GM21515 (cell line): Measurements from ENCODE around the gene JAK1.
"Not testable (repeated sequence)": the region's sequence is repeated elsewhere in the genome, so short reads cannot be mapped to it uniquely, and the experiment has no call there.

Experiments used
- ATAC-seq: cut with Tn5 transposase; IDR thresholded peaks from one replicate; pipeline ENCODE4 v1.9.1; 2021; ENCODE audit not compliant: unreplicated experiment

Gene JAK1

DNA sequence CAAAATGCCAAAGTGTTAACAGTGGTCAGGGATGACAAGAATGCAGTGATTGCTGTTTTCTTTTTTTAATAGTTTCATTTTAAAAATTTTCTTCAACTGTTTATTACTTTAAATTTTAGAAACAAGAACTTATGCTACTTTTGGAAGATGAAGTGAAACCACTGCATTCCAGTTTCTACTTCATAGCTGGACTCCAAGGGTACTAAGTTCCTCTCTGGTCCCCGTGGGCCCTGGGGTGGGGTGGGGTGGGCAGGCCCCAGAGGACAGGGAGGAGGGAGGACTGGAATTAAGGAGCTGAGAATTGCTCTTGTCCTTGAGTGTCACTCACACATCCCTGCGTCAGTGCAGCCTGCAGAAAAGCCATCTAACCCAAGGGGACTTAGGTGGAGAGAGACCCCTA is 124.1 kb downstream of the JAK1 start:
- ATAC-seq: no peak

DNA sequence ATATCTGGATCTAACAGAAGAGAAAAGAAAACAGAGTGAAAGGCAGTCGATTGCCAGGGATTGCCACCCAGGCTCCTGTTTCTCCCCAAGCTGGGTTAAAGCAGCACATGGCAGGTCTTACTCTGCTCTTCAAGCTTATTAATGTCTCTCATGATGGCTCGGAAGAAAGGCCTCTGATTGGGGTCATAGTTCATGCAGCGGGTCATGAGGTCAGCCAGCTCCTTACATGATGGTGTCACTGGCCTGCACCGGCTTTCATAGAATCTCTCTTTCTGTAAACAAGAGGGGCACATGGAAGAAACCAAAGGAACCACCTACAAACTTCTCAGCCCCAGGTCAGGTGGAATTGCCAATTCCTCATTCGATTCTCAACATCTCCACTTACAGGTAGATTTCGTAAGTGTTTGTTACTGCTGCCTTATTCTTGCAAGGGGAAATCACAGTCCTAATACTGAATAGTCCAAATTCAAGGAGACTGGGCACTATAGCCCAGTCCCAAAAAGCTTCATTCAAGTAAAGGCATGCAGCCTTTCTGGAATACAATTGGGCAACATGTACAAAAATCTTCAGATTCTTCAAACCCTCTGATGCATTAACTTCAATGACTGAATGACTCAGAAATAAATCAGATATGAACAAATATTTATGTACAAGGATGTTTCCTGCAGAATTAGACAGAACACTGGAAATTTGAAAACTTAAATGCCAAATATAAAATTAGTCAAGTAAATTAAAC is 124.9 kb downstream of the JAK1 start:
- no peak for ATAC-seq

DNA sequence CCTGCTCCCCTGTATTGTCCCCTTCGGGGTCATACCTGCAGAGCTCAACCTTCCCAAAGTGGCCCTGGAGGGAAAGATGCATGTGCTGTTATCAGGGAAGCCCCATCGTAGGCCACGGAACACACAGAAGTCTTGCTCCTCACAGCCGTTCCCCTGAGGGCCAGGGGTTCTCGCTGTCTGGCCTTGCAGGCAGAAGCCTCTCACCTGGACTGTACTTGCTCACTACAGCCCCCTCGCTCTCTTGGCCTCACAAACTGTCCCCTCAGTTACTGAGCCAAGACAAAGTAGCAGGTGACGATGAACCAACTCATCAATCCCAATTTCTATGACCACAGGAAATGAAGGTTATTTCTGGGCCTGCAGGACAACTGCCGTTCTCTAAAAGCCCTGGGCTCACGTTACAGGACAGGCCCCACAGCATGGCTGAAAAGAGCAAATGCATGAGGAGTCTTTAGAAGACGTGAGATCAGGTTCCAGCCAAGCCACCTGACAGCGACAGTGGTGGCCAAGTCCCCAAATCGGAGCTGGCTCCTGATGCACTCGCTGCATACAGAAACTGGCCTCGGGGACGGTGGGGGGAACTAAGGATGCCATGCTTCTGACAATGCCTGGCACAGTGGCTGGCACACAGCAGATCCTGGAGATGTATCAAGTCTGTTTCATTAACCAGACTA is 126.5 kb downstream of the JAK1 start:
- ATAC-seq: no peak

DNA sequence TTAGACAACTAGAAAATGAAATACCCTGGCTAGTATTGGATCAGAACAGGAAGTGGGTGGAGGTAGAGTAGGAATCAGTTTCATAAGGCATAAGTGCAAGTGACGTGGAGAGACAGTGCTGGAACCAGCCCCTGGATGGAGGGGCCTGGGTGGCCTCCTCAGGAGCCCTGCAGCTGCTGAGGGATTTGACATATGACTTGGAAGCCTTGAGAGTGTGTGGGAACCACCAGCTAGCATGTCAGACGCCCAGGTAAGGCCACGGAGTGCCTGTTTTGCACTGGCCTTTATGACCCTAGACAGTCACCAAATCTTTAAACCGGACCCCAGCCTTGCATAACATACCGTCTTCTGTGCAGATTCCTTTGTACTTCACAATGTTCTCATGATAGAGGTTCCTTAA is 127.1 kb downstream of the JAK1 start:
- no peak for ATAC-seq

- no peak for ATAC-seq
Measured at GRCh38 chr1:64838486-64838885, 127.9 kb downstream of the JAK1 start.

DNA sequence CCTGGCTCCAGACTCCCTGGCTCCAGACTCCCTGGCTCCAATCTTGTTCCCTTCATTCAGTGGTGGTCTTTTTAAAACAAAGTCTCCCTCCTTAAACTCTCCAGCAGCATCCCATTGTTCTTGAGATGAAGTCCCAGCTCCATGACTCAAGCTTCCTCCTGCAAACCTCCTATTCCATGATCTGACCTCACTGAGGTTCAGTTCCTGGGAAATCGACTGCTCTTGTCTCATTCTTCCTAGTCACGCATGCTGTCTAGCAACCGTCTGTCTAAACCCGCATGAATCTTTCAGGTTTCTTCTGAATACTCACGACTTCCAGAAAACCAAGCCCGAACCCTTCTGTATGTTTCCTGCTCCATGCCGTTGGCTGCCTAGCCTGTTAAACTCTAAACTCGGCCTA is 129.5 kb downstream of the JAK1 start:
- no peak for ATAC-seq

GRCh38 chr1:64834734-64835133 is 131.6 kb downstream of the JAK1 start:
- ATAC-seq: no peak

DNA sequence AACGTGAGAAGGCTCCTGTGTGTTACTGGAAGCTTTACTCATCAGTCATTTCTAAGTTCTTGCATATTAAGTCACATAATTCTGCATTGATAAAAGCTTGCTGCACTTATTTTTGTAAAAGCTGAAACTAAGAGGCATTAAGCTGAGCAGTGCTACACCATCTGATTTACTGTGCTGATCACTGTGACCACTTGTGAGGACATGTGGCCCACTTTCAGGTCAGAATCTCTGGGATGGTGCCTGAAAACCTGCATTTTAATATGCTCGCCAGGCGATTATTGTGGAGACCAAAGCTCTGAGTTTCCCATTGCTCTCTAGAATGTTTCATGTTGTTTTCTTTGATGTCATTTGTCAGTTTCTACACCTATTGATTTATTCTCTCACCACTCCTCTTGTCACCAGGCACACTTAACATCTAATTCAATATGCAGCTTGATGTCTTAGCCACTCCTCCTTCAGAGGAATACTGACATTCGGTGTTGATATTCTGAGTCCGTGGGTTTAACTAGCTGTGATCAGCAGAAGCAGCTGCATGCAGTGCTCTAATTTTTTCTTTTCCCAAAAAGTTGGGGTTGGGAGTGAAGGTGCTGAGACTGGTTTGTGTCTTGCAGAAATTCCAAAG is 136.2 kb downstream of the JAK1 start:
- no peak for ATAC-seq

DNA sequence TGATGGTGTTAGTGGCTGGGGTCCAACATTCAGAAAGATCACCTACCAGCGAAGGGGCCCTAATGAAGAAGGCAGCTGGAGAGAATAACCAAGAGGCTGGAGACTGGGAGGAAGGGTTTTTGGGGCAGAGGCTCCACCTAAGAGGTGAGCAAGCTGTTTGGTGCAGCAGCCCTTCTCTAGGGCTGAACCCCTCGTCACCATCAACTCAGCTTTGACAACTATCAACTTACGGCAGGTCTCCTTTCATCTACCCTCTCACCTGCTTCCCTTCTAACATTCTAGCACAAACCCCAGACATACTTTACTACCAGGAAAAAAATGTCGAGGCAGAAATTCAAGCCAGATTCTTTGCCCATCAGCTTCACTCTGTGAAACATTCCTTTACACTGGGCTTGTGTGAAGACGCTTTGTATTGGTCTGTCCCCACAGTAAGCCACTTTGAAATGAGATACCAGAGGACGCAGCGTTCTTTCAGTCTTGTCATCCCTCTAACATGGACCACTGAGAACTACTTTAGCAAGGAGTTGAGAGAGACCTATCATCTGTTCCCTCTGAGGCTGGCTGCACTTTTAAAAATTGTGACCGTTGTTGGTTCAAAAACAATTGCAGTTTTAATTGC is 136.8 kb downstream of the JAK1 start:
- ATAC-seq: no peak

DNA sequence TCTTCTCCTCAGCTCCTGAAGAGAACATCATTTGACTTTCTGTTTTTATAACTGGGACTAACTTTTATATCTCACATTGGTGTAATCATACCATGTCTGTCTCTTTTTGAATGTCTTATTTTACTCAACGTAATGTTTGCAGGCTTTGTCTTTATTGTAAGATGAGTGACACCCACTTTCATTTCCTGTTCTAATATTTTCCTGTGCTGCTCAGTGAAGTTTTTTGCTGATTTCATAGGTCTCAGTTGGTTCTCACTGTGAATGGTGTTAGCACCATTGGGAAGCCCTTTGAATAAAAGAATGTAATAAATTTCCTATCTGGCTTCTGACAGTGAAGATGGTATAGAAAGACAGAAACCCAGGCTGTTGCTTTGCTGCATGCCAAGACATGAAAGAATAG is 137.5 kb downstream of the JAK1 start:
- no peak for ATAC-seq

- ATAC-seq: no peak
Measured at GRCh38 chr1:64826991-64827390, 139.4 kb downstream of the JAK1 start.

DNA sequence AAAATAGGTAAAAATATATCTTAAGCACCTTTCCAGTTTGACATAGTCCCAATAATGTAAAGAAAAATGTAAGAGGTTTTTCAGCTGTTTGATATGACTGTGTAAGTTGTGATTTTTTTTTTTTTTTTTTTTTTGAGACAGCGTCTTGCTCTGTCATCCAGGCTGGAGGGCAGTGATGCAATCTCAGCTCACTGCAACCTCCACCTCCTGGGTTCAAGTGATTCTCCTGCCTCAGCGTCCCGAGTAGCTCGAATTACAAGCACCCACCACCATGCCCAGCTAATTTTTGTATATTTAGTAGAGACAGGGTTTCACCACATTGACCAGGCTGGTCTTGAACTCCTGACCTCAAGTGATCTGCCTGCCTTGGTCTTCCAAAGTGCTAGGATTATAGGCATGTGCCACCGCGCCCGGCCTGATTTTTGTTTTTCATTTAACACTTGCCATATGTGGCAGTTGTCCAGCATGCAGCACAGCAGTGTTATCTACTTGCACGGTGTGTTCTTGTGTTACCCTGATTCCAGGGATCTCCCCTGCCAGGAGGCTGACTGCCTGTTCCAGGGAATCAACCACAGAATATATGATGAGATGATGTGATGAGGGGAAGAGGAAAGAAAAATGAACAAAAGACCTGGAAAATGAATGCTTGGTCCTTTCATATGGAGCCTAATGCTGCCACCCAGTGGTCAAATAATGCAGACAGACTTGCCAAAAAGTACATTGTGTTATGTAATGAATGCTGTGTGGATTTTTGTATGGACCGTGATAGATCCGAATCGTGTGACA is 142.5 kb downstream of the JAK1 start:
- ATAC-seq: no peak

DNA sequence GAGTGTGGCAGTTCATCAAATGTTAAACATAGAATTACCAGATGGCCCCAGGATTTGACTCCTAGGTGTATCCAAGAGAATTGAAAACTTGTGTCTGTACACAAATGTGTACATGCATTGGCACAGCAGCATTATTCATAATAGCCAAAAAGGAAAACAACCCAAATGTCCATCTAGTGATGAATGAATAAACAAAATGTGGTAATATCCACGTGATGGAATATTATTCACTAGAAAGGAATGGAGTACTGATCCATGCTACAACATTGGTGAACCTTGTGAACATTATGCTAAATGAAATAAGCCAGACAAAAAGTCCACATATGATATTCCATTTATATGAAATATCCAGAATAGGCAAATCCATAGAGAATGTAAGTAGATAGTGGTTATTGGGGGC is 143.7 kb downstream of the JAK1 start:
- ATAC-seq: no peak

- ATAC-seq: not testable (repeated sequence)
Measured at GRCh38 chr1:64820572-64820971, 145.8 kb downstream of the JAK1 start.

GRCh38 chr1:64817364-64817763 is 149.0 kb downstream of the JAK1 start:
- ATAC-seq: not testable (repeated sequence)

DNA sequence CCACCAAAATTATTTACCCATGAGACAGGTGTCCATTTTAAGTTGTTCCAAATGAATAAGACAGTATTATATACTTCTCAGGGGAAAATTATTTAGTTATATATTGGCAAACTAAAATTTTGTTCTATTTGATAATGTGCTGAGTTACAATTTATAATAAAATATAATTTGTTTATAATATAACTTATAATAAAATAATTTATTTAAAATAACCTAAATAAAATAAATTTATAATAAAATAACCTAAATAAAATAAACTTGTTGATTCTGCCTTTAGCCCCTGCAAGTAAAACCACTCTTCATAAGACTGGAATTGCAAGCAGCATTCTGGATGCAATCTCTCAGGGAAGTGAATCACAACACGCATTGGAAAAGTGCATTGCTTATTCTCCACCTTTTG is 151.9 kb downstream of the JAK1 start:
- no peak for ATAC-seq

DNA sequence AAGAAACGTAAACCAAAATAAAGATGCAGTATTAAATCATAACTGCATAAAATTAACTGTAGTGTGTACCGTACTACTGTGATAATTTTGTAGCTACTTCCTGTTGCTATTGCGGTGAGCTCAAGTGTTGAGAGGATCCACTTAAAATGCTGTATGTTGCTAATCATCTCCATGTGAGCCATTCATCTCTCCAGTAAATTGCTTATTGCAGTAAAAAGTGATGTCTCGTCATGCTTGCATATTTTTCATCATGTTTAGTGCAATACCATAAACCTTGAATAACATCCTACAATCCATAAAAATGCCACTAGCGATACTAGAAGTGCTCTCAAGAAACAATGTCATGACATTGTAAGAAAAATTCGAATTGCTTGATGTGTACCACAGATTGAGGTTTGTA is 155.2 kb downstream of the JAK1 start:
- no peak for ATAC-seq

- ATAC-seq: no peak
Measured at GRCh38 chr1:64810001-64810400, 156.3 kb downstream of the JAK1 start.

DNA sequence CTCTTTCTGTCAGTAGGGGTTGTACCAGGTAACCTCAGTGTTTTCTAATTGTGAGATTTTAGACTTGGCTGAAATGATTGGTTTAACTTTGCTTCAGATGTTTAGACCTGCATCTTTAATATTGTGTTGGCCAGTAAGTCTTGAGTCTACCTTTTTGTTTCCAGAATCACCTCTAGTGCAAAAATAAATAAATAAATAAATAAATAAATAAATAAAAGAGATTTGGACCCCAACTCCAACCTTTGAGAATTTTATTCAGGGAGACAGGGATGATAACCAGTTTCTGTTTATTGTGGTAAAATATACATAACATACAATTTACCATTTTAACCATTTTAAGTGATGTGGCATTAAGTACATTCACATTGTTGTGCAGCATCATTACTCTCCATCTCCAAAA is 157.0 kb downstream of the JAK1 start:
- ATAC-seq: no peak

DNA sequence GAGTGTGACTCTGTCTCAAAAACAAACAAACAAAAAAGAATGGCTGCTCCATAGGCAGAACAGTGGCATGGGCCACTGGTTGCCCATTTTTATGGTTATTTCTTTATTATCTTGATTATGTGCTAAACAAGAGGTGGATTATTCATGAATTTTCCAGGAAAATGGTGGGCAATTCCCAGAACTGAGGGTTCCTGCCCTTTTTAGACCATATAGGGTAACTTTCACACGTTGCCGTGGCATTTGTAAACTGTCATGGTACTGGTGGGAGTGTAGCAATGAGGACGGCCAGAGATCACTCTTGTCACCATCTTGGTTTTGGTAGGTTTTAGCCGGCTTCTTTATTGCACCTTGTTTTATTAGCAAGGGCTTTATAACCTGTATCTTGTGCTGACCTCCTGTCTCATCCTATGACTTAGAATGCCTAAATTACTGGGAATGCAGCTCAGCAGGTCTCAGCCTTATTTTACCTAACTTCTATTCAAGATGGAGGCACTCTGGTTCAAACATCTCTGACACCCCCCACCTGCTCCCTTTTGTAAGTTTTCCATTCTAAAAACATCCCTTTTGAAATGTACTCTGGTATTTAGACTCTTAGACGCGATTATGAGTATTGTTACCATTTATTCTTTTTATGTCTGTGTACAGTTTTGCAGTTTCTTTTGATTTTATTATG is 164.4 kb downstream of the JAK1 start:
- ATAC-seq: no peak

- ATAC-seq: no peak
Measured at GRCh38 chr1:64798872-64799271, 167.5 kb downstream of the JAK1 start.
